ENCODE measurements around the gene STK32C.

Gene STK32C

DNA sequence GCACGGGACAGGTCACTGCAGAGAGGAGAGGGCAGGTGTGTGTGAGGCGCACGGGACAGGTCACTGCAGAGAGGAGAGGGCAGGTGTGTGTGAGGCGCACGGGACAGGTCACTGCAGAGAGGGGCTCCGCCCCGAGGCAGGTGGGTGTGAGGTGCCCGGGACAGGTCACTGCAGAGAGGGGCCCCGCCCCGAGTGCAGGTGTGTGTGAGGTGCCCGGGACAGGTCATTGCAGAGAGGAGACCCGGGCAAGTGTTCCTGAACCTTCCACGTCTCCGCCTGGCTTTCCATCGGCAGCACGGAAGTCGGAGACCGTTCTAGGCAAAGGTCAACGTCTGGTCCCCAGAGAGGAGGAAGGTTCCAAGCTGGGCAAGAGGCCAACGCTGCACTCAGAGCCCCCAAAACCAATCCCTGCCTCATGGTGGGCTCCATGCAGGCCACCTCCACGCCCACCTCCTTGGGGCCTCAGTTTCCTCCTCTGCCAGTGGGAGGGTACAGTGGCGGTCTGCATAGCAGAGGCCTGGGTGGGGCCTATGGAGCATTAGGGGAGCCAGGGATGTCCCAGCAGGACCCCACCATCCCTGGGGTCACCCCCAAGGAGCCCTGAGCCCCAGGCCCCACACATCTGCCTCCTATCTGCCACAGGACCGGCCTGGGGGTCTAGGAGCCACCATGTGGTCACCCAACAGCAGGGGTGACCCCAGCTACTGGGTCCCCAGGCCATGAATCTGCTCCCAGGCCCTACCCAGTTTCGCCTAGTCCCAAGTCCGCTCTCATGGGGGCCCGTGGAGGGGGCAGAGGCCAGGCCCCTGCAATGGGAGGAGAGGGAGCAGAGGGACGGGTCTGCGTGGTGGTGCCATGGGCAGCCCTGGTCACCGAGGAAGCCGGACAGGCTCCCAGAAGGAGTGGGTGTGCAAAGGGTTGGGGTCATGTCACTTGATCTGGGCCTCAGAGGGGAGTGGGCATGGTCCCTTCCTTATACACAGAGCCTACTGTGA, 57.0 kb downstream of the STK32C start:
- Mint-ChIP-seq H3K4me1 (ENCODE audit: low read depth) (no peaks in the 10 kb centered on the region), H3K36me3 (ENCODE audit: low read depth) (no peaks in the 10 kb centered on the region), H3K4me3 (no peak overlapping the region), H3K9me3 (no peaks in the 10 kb centered on the region), H3K27me3 (no peaks in the 10 kb centered on the region), H3K27ac (no peak overlapping the region)

DNA sequence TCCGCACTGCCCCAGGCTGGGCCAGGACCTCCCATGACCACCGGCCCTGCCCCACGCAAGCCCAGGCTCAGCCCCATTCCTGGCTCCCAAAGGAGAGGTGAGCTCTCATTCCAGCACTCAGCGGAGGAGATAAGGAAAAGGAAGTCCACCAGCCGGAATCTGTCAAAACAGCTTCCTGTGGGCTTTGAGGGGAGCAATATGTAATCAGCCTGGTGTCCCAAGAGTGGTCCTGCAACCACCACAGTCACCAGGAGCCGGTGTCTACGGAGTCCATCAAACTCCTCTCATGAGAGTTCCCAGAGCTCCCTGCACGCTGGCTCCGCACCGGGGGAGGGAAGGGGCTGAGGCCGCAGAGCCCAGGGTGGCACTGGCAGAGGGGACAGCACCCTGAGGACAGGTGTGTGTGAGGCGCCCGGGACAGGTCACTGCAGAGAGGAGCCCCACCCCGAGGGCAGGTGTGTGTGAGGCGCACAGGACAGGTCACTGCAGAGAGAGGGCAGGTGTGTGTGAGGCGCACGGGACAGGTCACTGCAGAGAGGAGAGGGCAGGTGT, 57.9 kb downstream of the STK32C start:
- no peaks in the 10 kb centered on the region for H3K27me3 Mint-ChIP-seq
- no peaks in the 10 kb centered on the region for H3K36me3 Mint-ChIP-seq (ENCODE audit: low read depth)
- H3K4me3 Mint-ChIP-seq = no peak overlapping the region
- no peaks in the 10 kb centered on the region for H3K9me3 Mint-ChIP-seq
- H3K27ac Mint-ChIP-seq = no peak overlapping the region
- H3K4me1 Mint-ChIP-seq (ENCODE audit: low read depth) = no peaks in the 10 kb centered on the region

DNA sequence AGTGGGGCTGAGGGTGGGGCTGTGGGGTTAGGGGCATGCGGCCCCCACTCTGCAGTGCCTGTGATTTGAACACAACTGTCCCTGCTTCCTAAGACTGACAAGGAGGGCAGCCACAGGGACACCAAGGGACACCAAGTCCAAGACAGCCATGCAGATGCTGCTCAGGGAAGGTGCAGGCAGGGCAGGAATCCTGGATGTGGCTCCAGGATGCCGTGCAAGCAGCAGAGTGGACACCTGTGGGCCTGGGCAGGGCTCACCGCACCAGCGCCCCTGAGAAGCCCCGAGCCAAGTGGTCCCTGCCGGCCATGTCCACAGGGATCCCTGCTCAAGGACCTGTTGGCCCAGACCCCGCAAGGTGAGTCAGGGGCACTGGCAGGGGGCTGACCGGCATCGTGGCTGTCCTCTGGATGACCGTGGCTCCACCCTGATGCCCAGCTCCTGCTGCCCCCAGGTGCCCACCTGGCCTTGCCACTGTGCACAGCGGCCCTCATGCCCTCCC, 58.5 kb downstream of the STK32C start:
- no peak overlapping the region for H3K27ac Mint-ChIP-seq

DNA sequence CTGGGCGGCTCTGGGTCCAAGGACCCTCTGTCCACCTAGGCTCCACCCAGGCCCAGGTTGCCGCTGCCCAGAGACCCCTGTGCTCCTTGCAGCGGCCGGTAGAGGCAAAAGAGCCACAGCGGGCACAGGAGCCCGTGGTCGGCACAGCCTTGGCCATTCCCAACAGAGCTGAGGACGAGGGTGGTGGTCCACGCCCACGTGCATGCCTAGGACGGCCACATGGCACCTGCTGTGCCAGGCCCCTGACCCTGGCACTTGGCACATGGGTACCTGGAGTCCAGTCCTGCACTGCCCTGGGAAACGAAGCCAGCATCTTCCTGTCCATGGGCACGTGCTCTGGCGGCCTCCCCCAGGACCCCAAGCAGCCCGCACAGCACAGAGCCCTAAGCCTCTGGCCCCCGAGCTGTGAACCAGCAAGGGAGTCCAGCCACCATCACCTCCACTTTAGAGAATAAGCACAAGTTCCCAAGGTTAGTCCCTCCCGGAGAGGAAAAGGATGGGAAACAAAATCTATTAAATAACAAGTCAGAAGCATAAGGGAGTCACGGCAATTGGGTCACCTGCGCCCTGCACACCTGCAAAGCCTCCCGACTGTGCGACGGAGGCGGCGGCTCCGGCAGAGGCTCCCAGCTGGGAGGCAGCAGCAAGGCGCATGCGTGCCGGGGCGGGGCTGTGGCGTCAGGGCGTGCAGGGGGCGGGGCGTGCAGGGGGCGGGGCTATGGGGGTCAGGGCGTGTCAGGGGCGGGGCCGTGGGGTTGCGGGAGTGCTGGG, 59.1 kb downstream of the STK32C start:
- no peak overlapping the region for H3K27ac Mint-ChIP-seq
- H3K4me1 Mint-ChIP-seq (ENCODE audit: low read depth) = no peaks in the 10 kb centered on the region
- no peaks in the 10 kb centered on the region for H3K9me3 Mint-ChIP-seq
- no peaks in the 10 kb centered on the region for H3K27me3 Mint-ChIP-seq
- H3K4me3 Mint-ChIP-seq = no peak overlapping the region
- H3K36me3 Mint-ChIP-seq (ENCODE audit: low read depth) = no peaks in the 10 kb centered on the region

More for the DNA sequence above, 58.5 kb downstream of the STK32C start:
- H3K27me3 Mint-ChIP-seq = no peaks in the 10 kb centered on the region
- H3K4me3 Mint-ChIP-seq = no peak overlapping the region
- H3K9me3 Mint-ChIP-seq = no peaks in the 10 kb centered on the region
- H3K36me3 Mint-ChIP-seq (ENCODE audit: low read depth) = no peaks in the 10 kb centered on the region
- H3K4me1 Mint-ChIP-seq (ENCODE audit: low read depth) = no peaks in the 10 kb centered on the region

DNA sequence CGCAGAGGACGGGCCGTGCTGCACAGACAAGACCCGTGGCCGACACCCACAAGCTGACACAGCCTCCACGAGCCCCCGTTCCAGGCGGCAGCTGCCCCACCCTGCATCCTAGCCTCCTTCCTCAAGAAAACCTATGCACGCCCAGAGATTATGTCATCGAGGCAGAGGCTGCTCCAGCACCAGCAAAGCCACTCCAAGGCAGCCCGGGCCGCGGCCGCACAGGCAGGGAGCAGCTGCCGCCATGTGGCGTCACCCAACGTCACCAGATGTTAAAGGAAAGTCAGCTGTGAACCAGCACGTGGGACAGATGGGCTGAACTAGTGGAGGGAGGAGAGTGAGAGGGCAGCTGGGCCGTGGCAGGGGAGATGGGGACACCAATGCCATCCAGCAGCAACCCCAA, 59.8 kb downstream of the STK32C start:
- Mint-ChIP-seq H3K4me3 (no peak overlapping the region), H3K36me3 (ENCODE audit: low read depth) (no peaks in the 10 kb centered on the region), H3K27ac (no peak overlapping the region), H3K4me1 (ENCODE audit: low read depth) (no peaks in the 10 kb centered on the region), H3K27me3 (no peaks in the 10 kb centered on the region), H3K9me3 (no peaks in the 10 kb centered on the region)

DNA sequence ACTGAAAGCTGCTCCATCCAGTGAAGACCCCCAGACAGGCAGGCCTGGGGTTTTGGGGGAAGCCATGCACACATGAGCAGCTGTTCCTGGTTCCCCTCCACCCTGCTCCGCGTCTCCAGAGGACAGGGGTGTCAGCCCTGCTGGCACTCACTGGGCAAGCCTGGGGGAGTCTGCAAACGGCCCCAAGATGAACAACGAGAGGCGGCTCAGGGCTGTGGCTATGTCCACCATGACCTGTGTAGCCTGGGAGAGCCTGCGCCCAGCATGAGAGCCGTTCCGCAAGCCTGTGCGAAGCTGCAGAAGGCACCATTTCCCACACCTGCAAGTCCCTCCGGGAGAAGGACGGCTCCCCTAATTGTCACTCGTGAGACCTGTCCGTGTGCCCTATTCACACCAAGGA, 61.5 kb downstream of the STK32C start:
- no peaks in the 10 kb centered on the region for H3K36me3 Mint-ChIP-seq (ENCODE audit: low read depth)

DNA sequence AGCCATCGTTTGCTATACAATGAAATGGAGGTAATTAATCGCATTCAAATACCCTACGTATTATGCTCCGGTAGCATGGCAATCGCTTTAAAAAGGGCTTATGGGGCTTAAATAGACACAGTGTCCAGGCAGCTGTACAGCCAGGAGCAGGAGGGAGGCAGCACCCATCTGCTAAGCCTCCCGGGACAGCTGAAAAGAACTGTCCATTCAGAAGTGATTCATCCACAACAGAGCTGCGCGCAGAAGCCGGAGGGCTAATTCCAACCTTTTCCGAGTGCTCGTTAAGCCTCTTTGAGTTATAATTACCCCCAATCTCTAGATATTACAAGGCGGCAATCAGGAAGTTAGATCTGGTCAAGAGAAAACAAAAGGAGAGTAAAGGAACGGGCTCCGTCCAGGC, 62.7 kb downstream of the STK32C start:
- H3K9me3 Mint-ChIP-seq = no peaks in the 10 kb centered on the region
- H3K27ac Mint-ChIP-seq = no peak overlapping the region
- H3K27me3 Mint-ChIP-seq = no peaks in the 10 kb centered on the region
- no peak overlapping the region for H3K4me3 Mint-ChIP-seq
- H3K4me1 Mint-ChIP-seq (ENCODE audit: low read depth) = no peaks in the 10 kb centered on the region
- H3K36me3 Mint-ChIP-seq (ENCODE audit: low read depth) = no peaks in the 10 kb centered on the region

More for the DNA sequence above, 61.5 kb downstream of the STK32C start:
- H3K27ac Mint-ChIP-seq = no peak overlapping the region
- no peaks in the 10 kb centered on the region for H3K27me3 Mint-ChIP-seq
- no peaks in the 10 kb centered on the region for H3K9me3 Mint-ChIP-seq
- H3K4me3 Mint-ChIP-seq = no peak overlapping the region
- H3K4me1 Mint-ChIP-seq (ENCODE audit: low read depth) = no peaks in the 10 kb centered on the region

DNA sequence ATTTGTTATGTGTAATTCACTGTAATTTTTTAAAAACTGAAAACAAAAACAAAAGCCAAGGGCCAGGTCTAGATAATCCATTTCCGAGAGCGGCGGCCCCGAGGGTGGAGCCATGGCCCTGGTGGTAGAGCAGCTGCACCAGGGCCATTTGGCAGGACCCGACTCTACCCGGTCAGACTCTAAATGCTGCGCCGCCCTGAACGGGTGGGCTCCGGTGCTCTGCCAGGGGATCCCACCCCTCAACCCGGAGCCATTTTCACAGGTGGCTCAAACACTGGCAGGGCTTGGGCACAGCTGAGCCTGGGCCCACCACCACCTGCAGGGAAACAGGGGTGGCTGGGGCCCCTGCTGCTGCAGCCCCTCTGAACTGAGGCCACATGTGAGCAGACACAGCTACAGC, 64.1 kb downstream of the STK32C start:
- no peak overlapping the region for H3K4me3 Mint-ChIP-seq
- H3K9me3 Mint-ChIP-seq = no peaks in the 10 kb centered on the region
- H3K27ac Mint-ChIP-seq = no peak overlapping the region
- no peaks in the 10 kb centered on the region for H3K4me1 Mint-ChIP-seq (ENCODE audit: low read depth)
- no peaks in the 10 kb centered on the region for H3K36me3 Mint-ChIP-seq (ENCODE audit: low read depth)
- H3K27me3 Mint-ChIP-seq = no peaks in the 10 kb centered on the region

DNA sequence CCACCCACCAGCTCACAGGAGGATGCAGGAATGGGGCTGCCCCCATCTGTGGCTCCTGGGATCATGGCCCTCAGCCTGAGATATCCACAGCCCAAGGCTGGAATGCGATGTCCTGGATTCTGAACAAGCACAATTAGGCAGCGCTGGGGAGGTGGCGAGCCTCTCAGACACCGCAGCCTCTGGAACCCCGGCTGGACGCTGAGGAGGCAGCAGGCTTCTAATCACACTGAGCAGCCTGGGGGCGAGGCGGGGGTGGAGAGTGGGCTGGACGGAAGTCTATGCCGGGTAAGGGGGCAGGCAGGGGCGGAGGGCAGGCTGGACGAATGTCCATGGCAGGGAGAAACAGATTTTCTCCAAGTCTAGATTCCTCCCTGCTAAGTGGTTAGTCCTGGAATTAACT, 64.6 kb downstream of the STK32C start:
- Mint-ChIP-seq H3K9me3 (no peaks in the 10 kb centered on the region), H3K4me1 (ENCODE audit: low read depth) (no peaks in the 10 kb centered on the region), H3K36me3 (ENCODE audit: low read depth) (no peaks in the 10 kb centered on the region), H3K4me3 (no peak overlapping the region), H3K27me3 (no peaks in the 10 kb centered on the region), H3K27ac (no peak overlapping the region)

DNA sequence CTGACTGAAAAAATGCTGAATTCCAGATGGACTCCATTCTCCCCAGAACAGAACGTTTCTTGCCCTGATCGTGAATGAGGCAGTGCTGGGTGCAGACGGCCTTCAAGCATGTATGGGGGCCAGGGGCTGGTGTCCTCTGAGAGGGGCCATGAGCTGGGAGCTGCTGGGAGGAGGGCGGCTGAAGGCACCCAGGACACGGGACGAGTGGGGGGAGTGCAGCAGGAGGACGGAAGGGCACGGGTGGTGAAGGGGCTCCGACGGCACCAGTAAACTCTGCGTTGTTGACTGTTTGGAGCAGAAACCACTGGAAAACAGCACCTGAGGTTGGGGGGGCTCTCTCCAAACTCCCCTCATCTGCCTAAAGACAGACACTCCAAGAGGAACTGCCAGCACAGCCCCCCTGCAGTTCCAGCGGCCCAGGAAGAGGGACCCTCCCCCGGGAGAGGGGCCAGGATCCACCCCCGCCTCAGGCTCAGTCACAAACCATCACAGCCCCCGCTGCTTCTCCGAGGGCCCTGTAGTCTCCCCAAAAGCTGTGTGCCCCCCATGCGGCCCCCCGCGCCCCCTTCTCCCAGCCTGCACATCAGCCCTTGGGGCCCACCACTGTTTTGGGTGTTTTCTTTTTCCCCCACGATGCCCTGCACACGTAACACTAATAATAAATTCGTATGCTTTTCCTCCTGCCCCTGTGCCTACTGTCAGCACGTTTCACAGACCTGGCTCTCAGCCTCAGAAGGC, 65.5 kb downstream of the STK32C start:
- H3K36me3 Mint-ChIP-seq (ENCODE audit: low read depth) = no peaks in the 10 kb centered on the region
- no peaks in the 10 kb centered on the region for H3K4me1 Mint-ChIP-seq (ENCODE audit: low read depth)
- no peak overlapping the region for H3K4me3 Mint-ChIP-seq
- no peak overlapping the region for H3K27ac Mint-ChIP-seq
- H3K9me3 Mint-ChIP-seq = no peaks in the 10 kb centered on the region
- no peaks in the 10 kb centered on the region for H3K27me3 Mint-ChIP-seq

DNA sequence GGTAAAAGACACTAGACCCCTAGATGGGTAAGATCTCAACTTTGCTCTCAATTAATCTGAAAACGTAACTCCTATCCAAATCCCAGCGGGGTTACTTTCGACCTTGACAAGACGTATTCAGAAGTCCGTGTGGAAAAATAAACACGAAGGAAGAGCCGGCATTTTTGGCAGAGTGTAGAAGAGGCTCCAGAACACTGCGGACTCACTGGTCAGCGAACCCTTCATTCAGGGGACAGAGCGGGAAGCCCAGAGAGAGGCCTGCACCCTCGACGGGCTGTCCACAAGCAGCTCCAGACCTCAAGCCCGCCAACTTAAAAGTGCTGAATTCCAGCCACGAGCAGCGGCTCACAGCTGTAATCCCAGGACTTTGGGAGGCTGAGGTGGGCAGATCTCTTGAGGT, 66.3 kb downstream of the STK32C start:
- Mint-ChIP-seq H3K9me3 (no peaks in the 10 kb centered on the region), H3K36me3 (ENCODE audit: low read depth) (no peaks in the 10 kb centered on the region), H3K27me3 (no peaks in the 10 kb centered on the region), H3K27ac (no peak overlapping the region), H3K4me1 (ENCODE audit: low read depth) (no peaks in the 10 kb centered on the region), H3K4me3 (no peak overlapping the region)

DNA sequence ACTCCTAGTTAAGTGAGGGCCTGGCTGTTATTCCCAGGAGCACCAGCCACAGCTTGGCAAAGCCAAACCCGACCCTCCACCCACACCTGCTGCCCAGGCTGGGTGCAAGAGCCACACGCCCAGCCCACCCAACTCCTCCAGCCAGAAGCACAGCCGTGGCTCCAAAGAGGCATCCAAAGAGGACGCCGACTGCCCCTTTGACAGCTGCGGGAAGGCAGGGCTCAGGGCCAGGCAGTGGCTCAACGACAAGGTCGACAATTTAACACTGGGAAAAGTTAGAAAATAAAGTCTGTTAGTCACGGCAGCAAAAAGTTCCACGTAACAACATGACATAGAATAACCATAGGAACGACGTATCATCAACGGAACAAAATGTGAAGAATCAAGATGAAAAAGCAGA, 66.7 kb downstream of the STK32C start:
- Mint-ChIP-seq H3K4me3 (no peak overlapping the region), H3K27ac (no peak overlapping the region), H3K4me1 (ENCODE audit: low read depth) (no peaks in the 10 kb centered on the region), H3K9me3 (no peaks in the 10 kb centered on the region), H3K36me3 (ENCODE audit: low read depth) (no peaks in the 10 kb centered on the region), H3K27me3 (no peaks in the 10 kb centered on the region)

DNA sequence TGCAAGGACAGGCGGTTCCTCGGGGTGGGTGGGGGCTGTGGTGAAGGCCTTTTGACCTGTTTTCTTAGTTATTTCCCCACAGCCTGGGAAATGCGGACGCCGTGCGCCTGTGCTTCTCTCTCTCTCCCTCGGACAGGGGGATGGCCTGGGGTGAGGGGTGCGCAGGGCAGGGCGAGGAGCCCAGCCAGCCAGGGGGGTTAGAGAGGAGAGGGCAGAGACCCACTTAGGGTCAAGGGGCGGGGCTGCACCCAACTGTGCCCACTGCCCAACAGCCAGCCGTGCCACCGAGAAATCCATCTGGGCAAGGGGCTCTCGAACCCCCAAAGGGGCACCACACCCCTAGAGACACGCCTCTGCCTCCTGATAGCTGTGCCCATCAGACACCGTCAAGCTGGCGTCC, 67.2 kb downstream of the STK32C start:
- no peaks in the 10 kb centered on the region for H3K9me3 Mint-ChIP-seq
- no peaks in the 10 kb centered on the region for H3K4me1 Mint-ChIP-seq (ENCODE audit: low read depth)
- H3K27ac Mint-ChIP-seq = no peak overlapping the region
- H3K4me3 Mint-ChIP-seq = no peak overlapping the region
- no peaks in the 10 kb centered on the region for H3K27me3 Mint-ChIP-seq
- no peaks in the 10 kb centered on the region for H3K36me3 Mint-ChIP-seq (ENCODE audit: low read depth)

DNA sequence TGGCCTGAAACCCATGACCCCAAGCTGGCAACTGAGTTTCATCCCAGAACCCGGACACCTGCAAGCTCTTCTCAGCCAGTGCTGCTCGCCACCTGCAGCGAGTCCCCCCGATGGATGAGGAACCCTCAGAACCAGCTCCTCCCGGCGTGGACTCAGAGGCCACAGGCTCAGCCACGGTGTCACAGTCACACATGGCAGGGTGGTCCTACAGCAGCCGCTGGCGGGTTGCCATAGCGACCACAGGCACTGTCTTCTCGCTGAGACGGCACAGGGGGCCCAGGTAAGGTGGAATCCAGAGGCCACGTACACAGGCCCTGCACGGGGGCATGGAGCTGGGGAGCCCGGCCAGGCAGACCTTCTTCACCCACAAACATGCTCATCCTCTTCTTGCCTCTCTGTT, 67.6 kb downstream of the STK32C start:
- Mint-ChIP-seq H3K27ac (no peak overlapping the region), H3K36me3 (ENCODE audit: low read depth) (no peaks in the 10 kb centered on the region)

More for the DNA sequence above, 67.6 kb downstream of the STK32C start:
- Mint-ChIP-seq H3K4me1 (ENCODE audit: low read depth) (no peaks in the 10 kb centered on the region), H3K9me3 (no peaks in the 10 kb centered on the region), H3K4me3 (no peak overlapping the region), H3K27me3 (no peaks in the 10 kb centered on the region)
